Thoracic aorta (tissue), 2 donors: ENCODE results near the gene DSG2. TPM values are rescaled to one million over a fixed set of nuclear protein-coding genes. Genes with fewer than 3 reads are reported as not detected.

ENCODE experiments used
- ATAC-seq: fragments of 150-250 bp; one replicate; pipeline ENCODE4 v1.8.0; 2017; ENCODE audit warnings: low read depth; ENCODE audit not compliant: insufficient number of reproducible peaks, low FRiP score
- DNase-seq: peaks from one replicate; pipeline ENCODE4 v3.0.0-alpha.2; 2020; ENCODE audit warnings: low spot score
- H3K27ac ChIP-seq, 2 donors: fragments of 200-600 bp; sonication (generic); 1 replicate in 1 of 2; 2 replicates in 1 of 2; pipeline ENCODE4 v1.5.1; 2016; ENCODE audit warnings: mild to moderate bottlenecking in 2 of 2, moderate library complexity in 2 of 2
- H3K27me3 ChIP-seq: fragments of 200-600 bp; sonication (generic); replicated peaks from 2 replicates; pipeline ENCODE4 v1.6.0; 2016; ENCODE audit warnings: mild to moderate bottlenecking; ENCODE audit not compliant: insufficient read depth
- H3K36me3 ChIP-seq: fragments of 200-600 bp; sonication (generic); one replicate; pipeline ENCODE4 v1.5.1; 2016
- H3K4me1 ChIP-seq, 2 donors: fragments of 200-600 bp; sonication (generic); 1 replicate in 1 of 2; 2 replicates in 1 of 2; pipeline versions ENCODE4 v1.5.1 to v1.6.0; 2016; ENCODE audit warnings: low read depth in 2 of 2, mild to moderate bottlenecking in 1 of 2; ENCODE audit not compliant: control insufficient read depth in 1 of 2
- H3K4me3 ChIP-seq: fragments of 200-600 bp; sonication (generic); 2 replicates; pipeline ENCODE4 v1.5.1; 2016; ENCODE audit warnings: mild to moderate bottlenecking
- H3K9me3 ChIP-seq: fragments of 200-600 bp; sonication (generic); 2 replicates; pipeline ENCODE4 v1.5.1; 2016
- total RNA-seq, 2 donors: library from RNA; depleted of rRNA; stranded (reverse); fragments of >200 nt; gene quantifications; one replicate each; pipeline versions ENCODE4 v1.1.0 to v1.2.3, GENCODE V29; 2016
- TF ChIP-seq, protein P1 (sequence below): fragments of 200-600 bp; sonication (generic); IDR thresholded peaks from one replicate; pipeline ENCODE4 v1.5.1; 2019; ENCODE audit warnings: antibody characterized with exemption

Gene DSG2
- total RNA-seq, 2 donors from 2014 or later, result 0.81 to 2.8 TPM

DNA sequence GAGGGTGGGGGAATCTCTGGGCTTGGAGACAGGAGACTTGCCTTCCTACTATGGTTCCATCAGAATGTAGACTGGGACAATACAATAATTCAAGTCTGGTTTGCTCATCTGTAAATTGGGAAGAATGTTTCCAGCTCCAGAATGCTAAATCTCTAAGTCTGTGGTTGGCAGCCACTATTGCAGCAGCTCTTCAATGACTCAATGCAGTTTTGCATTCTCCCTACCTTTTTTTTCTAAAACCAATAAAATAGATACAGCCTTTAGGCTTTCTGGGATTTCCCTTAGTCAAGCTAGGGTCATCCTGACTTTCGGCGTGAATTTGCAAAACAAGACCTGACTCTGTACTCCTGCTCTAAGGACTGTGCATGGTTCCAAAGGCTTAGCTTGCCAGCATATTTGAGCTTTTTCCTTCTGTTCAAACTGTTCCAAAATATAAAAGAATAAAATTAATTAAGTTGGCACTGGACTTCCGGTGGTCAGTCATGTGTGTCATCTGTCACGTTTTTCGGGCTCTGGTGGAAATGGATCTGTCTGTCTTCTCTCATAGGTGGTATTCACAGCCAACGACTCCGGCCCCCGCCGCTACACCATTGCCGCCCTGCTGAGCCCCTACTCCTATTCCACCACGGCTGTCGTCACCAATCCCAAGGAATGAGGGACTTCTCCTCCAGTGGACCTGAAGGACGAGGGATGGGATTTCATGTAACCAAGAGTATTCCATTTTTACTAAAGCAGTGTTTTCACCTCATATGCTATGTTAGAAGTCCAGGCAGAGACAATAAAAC is 100.2 kb downstream of the DSG2 start:
- Histone ChIP-seq H3K9me3 (no peaks in the 10 kb centered on the region), H3K36me3 (no peaks in the 10 kb centered on the region), H3K4me3 (no peak overlapping the region), H3K4me1 (no peaks in the 10 kb centered on the region), H3K27me3 (no peaks in the 10 kb centered on the region), H3K27ac (no peak overlapping the region)
- no peak for DNase-seq
- ATAC-seq, result no peak
- TF ChIP-seq, protein P1, sequence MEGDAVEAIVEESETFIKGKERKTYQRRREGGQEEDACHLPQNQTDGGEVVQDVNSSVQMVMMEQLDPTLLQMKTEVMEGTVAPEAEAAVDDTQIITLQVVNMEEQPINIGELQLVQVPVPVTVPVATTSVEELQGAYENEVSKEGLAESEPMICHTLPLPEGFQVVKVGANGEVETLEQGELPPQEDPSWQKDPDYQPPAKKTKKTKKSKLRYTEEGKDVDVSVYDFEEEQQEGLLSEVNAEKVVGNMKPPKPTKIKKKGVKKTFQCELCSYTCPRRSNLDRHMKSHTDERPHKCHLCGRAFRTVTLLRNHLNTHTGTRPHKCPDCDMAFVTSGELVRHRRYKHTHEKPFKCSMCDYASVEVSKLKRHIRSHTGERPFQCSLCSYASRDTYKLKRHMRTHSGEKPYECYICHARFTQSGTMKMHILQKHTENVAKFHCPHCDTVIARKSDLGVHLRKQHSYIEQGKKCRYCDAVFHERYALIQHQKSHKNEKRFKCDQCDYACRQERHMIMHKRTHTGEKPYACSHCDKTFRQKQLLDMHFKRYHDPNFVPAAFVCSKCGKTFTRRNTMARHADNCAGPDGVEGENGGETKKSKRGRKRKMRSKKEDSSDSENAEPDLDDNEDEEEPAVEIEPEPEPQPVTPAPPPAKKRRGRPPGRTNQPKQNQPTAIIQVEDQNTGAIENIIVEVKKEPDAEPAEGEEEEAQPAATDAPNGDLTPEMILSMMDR, result no peak

Other genes starting within 250 kb of the DSG2 start
- 1 to 10 TPM in 1 of 2 donors, not detected in 1; 1.1 TPM for gene DSG1, start 180.0 kb upstream of the DSG2 start, total RNA-seq
- not detected for gene DSG4, start 121.4 kb upstream of the DSG2 start, total RNA-seq
- under 1 TPM in 1 of 2 donors, not detected in 1; 0.27 TPM for gene DSG3, start 50.4 kb upstream of the DSG2 start, total RNA-seq
- not detected for gene TTR, start 93.7 kb downstream of the DSG2 start, total RNA-seq
- gene B4GALT6, start 186.4 kb downstream of the DSG2 start, total RNA-seq, result 1 to 10 TPM in 1 of 2 donors, under 1 TPM in 1; 0.95 to 3.0 TPM